Activated T-cell treated with anti-CD3 and anti-CD28 coated beads, Interleukin-2, amount 50 U/mL, for 4 hours (primary cell): Measurements from ENCODE around the gene NUP210. TPM values are rescaled to one million over a fixed set of nuclear protein-coding genes. Genes with fewer than 3 reads are reported as not detected.

ENCODE experiments used
- ATAC-seq, 2 donors: fragments of 200-7000 bp; cut with Tn5 transposase; one replicate each; pipeline ENCODE4 v1.10.0; 2021
- DNase-seq: peaks from one replicate; pipeline ENCODE4 v3.0.0-alpha.2; 2020
- H3K27me3 Mint-ChIP-seq: one replicate; pipeline ENCODE4 v1.8.0; 2021; ENCODE audit warnings: low read depth, mixed read lengths
- H3K36me3 Mint-ChIP-seq: one replicate; pipeline ENCODE4 v1.8.0; 2022; ENCODE audit warnings: mixed read lengths; ENCODE audit not compliant: insufficient read depth
- H3K4me1 Mint-ChIP-seq: one replicate; pipeline ENCODE4 v1.8.0; 2021; ENCODE audit warnings: low read depth, mixed read lengths
- H3K4me3 Mint-ChIP-seq: one replicate; pipeline ENCODE4 v1.8.0; 2021; ENCODE audit warnings: mild to moderate bottlenecking, moderate library complexity, mixed read lengths
- H3K9me3 Mint-ChIP-seq: one replicate; pipeline ENCODE4 v1.8.0; 2021; ENCODE audit warnings: mixed read lengths
- total RNA-seq, 3 donors: library from RNA; stranded (reverse); gene quantifications; one replicate each; pipeline ENCODE4 v1.2.1, GENCODE V29; 2021

NUP210 gene
- total RNA-seq, 3 donors from 2014 or later, result 80.3 to 83.4 (median 82.0) TPM

GRCh38 chr3:13332740-13333139 lies 87.4 kb downstream of the NUP210 start:
- H3K4me3 Mint-ChIP-seq, result no peak overlapping the region
- H3K36me3 Mint-ChIP-seq, result peaks cover 35% of the 10 kb centered on the region
- ATAC-seq (no peak), DNase-seq (no peak)
- H3K9me3 Mint-ChIP-seq, result no peaks in the 10 kb centered on the region
- H3K27me3 Mint-ChIP-seq, result no peaks in the 10 kb centered on the region
- peaks cover 5% of the 10 kb centered on the region for H3K4me1 Mint-ChIP-seq

DNA sequence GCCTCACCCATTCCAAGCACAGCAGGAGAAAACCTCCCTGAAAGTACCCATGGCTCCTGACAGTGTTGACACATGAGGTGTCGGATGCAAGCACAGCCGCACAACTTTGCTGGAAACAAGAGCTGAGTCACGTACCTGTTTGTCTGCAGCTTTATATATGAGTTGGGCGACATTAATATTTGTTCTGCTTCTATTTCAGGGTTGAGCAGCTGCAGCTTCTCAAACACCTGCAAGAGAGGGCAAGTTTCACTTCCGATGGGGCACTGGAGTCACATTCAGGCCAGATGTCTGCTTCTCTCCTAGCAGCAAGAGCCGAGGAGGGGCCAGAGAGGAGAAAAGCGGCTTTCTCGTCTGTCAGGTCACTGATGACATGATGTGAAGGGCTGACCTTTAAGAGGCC lies 88.0 kb downstream of the NUP210 start:
- Mint-ChIP-seq H3K4me3 (no peak overlapping the region), H3K4me1 (peaks cover under 1% of the 10 kb centered on the region), H3K9me3 (no peaks in the 10 kb centered on the region), H3K36me3 (peaks cover 33% of the 10 kb centered on the region), H3K27me3 (no peaks in the 10 kb centered on the region)
- no peak for ATAC-seq
- DNase-seq, result no peak

DNA sequence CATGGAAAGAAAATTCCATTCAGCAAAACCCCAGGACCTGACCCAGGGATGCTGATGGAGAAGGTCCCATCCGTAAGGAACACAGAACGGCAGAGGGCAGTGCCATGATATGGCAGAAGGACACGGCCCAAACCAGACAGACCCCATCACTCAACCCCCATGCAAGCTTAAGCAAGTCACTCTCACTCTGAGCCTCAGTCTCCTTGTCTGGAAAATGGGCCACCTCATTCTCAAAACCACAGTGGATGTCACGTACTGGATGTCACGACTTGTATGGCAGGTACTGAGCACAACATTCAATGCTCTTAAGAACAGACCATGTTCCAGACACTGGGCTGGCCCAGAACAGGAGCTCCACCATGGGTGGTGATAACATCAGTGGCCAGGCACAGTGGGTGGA lies 90.4 kb downstream of the NUP210 start:
- Mint-ChIP-seq H3K4me1 (no peaks in the 10 kb centered on the region), H3K36me3 (peaks cover 41% of the 10 kb centered on the region)

GRCh38 chr3:13325892-13326443 lies 94.2 kb downstream of the NUP210 start:
- no peaks in the 10 kb centered on the region for H3K9me3 Mint-ChIP-seq

More for the DNA sequence above, 90.4 kb downstream of the NUP210 start:
- DNase-seq, result no peak
- Mint-ChIP-seq H3K9me3 (no peaks in the 10 kb centered on the region), H3K27me3 (no peaks in the 10 kb centered on the region), H3K4me3 (no peak overlapping the region)
- no peak for ATAC-seq

DNA sequence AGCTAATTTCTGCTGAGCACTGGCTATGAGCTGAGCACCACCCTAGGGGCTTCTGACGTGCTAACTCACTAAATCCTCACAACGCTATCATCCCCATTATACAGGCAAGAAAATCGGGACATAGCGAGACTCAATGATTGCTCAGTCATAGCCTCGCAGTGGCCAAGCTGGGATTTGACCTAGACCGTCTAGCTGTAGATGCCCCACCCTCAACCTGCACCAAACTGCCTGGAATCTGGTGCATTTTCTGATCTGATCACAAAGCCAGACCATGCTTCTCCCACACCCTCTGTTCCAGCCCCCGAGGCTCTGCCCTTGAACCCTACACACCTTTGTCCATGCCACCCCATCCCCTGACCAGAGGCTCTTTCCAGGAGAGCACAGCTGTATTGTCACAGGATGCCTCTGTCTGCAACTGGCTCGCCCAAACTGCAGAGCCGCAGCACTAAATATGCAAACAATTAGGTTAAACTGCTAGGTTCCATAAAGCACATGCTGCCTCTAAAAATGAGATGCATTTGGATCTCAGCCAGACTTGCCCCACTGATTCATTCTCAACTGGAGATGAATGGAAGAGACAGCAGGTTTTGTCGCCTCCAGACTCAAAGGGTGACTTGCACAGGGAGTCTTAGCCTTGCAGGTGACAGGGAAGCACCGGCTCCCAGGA lies 95.2 kb downstream of the NUP210 start:
- Mint-ChIP-seq H3K36me3 (peaks cover 45% of the 10 kb centered on the region), H3K27me3 (no peaks in the 10 kb centered on the region), H3K4me1 (no peaks in the 10 kb centered on the region), H3K9me3 (no peaks in the 10 kb centered on the region), H3K4me3 (no peak overlapping the region)
- DNase-seq (no peak), ATAC-seq (no peak)

More at GRCh38 chr3:13325892-13326443, 94.2 kb downstream of the NUP210 start:
- no peak overlapping the region for H3K4me3 Mint-ChIP-seq
- no peaks in the 10 kb centered on the region for H3K27me3 Mint-ChIP-seq
- H3K36me3 Mint-ChIP-seq, result peaks cover 46% of the 10 kb centered on the region
- ATAC-seq (no peak), DNase-seq (no peak)
- no peaks in the 10 kb centered on the region for H3K4me1 Mint-ChIP-seq

- Mint-ChIP-seq H3K27me3 (no peaks in the 10 kb centered on the region), H3K36me3 (peaks cover 41% of the 10 kb centered on the region), H3K4me3 (no peak overlapping the region), H3K4me1 (no peaks in the 10 kb centered on the region), H3K9me3 (no peaks in the 10 kb centered on the region)
- DNase-seq (no peak), ATAC-seq (no peak)
Observed at GRCh38 chr3:13323822-13324221, 96.3 kb downstream of the NUP210 start.

- H3K9me3 Mint-ChIP-seq, result no peaks in the 10 kb centered on the region
- peaks cover 45% of the 10 kb centered on the region for H3K36me3 Mint-ChIP-seq
- no peak for DNase-seq
- no peaks in the 10 kb centered on the region for H3K27me3 Mint-ChIP-seq
- no peak for ATAC-seq
- H3K4me3 Mint-ChIP-seq, result no peak overlapping the region
- no peaks in the 10 kb centered on the region for H3K4me1 Mint-ChIP-seq
Observed at GRCh38 chr3:13322324-13322723, 97.8 kb downstream of the NUP210 start.

- H3K4me1 Mint-ChIP-seq, result no peaks in the 10 kb centered on the region
- H3K36me3 Mint-ChIP-seq, result peaks cover 42% of the 10 kb centered on the region
- DNase-seq, result no peak
- H3K27me3 Mint-ChIP-seq, result no peaks in the 10 kb centered on the region
- H3K4me3 Mint-ChIP-seq, result no peak overlapping the region
- ATAC-seq, result no peak
- no peaks in the 10 kb centered on the region for H3K9me3 Mint-ChIP-seq
Observed at GRCh38 chr3:13319564-13320220, 100.4 kb downstream of the NUP210 start.

GRCh38 chr3:13318626-13319470 lies 101.3 kb downstream of the NUP210 start:
- H3K4me1 Mint-ChIP-seq, result no peaks in the 10 kb centered on the region
- ATAC-seq (no peak), DNase-seq (no peak)
- peaks cover 42% of the 10 kb centered on the region for H3K36me3 Mint-ChIP-seq
- no peaks in the 10 kb centered on the region for H3K27me3 Mint-ChIP-seq
- no peaks in the 10 kb centered on the region for H3K9me3 Mint-ChIP-seq
- no peak overlapping the region for H3K4me3 Mint-ChIP-seq

DNA sequence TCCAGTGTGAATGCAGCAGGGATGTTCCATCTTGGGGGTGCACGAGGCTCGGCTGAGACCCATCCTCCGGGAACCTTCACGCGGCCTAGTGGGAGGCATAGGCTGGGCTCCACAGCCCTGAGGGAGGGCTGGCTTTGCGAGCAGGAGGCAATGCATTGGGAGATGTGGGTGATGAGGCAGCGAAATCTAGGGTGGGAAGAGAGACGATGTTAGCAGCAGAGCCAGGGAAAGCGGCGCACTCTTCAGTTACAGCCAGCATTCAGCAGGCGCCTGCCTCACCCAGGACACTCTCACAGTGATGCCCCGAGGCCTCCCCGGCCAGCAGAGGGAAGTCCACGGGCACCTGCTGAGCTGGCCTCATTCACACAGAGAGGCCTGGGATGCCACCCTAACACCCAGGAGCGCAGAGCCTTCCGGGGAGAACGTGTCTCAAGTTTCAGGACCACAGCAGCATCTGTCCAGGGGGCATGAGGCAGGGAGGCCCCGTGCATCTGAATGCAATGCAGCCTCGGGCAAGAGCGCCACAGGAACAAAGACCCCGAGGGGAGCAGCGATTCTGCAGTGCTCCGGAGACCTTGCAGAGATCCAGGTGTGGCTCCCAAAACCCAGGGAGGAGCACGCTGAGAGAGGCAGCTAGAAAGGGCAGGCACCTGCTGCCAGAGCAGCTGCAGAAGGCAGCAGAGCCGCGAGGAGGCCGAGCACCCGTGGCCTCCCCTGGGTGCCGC lies 102.4 kb downstream of the NUP210 start:
- H3K4me3 Mint-ChIP-seq, result no peak overlapping the region
- peaks cover 38% of the 10 kb centered on the region for H3K36me3 Mint-ChIP-seq
- no peaks in the 10 kb centered on the region for H3K9me3 Mint-ChIP-seq
- no peak for DNase-seq
- no peak for ATAC-seq
- H3K27me3 Mint-ChIP-seq, result no peaks in the 10 kb centered on the region
- H3K4me1 Mint-ChIP-seq, result no peaks in the 10 kb centered on the region

DNA sequence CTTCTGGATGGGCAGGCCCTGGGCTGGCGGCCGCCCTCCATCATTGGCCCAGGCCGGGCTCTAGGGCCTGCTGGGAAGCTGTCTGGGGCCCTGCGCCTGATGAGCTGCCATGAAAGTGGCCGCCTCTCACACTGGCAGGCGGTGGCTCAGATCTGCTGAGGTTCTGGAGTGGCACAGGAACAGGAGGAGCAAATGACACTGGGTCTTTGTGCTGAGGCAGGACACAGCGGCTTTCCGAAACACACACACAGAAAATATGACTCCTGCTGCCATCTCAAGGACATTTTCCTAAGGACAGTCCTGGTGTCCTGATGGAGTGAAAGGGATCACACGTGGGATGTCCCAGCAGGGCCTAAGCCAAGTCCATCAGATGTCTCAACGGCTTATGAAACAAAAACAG lies 103.5 kb downstream of the NUP210 start:
- DNase-seq (no peak), ATAC-seq (no peak)
- no peaks in the 10 kb centered on the region for H3K9me3 Mint-ChIP-seq
- H3K27me3 Mint-ChIP-seq, result no peaks in the 10 kb centered on the region
- H3K4me3 Mint-ChIP-seq, result no peak overlapping the region
- peaks cover 29% of the 10 kb centered on the region for H3K36me3 Mint-ChIP-seq
- H3K4me1 Mint-ChIP-seq, result no peaks in the 10 kb centered on the region

GRCh38 chr3:13314877-13315276 lies 105.2 kb downstream of the NUP210 start:
- Mint-ChIP-seq H3K36me3 (peaks cover 29% of the 10 kb centered on the region), H3K4me3 (no peak overlapping the region), H3K27me3 (no peaks in the 10 kb centered on the region), H3K4me1 (no peaks in the 10 kb centered on the region), H3K9me3 (no peaks in the 10 kb centered on the region)
- DNase-seq (no peak), ATAC-seq (no peak)

- H3K36me3 Mint-ChIP-seq, result peaks cover 27% of the 10 kb centered on the region
- no peaks in the 10 kb centered on the region for H3K27me3 Mint-ChIP-seq
- ATAC-seq (no peak), DNase-seq (no peak)
- no peak overlapping the region for H3K4me3 Mint-ChIP-seq
- H3K4me1 Mint-ChIP-seq, result no peaks in the 10 kb centered on the region
- no peaks in the 10 kb centered on the region for H3K9me3 Mint-ChIP-seq
Observed at GRCh38 chr3:13313813-13314212, 106.3 kb downstream of the NUP210 start.

DNA sequence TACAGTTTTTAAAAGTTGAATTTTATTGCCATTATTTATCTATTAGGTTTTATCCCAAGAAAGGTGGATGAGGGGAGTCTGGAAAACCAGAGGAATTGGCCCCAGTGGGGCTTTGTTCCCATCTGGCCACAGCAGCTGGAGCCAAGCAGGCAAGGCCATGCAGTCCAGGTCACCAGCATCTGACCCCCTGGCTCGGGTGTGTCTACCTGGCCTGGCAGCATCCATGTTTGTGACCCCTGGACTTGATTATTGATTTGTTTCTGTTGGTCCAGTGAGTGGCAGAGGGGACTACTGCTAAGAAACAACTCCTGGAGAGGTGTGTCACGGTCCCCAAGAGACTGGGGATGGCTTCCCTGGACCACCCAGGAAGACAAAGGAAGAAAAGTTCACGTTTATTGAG lies 111.1 kb downstream of the NUP210 start:
- no peak overlapping the region for H3K4me3 Mint-ChIP-seq
- no peak for ATAC-seq
- no peaks in the 10 kb centered on the region for H3K4me1 Mint-ChIP-seq
- no peaks in the 10 kb centered on the region for H3K27me3 Mint-ChIP-seq
- no peak for DNase-seq
- no peaks in the 10 kb centered on the region for H3K9me3 Mint-ChIP-seq
- no peaks in the 10 kb centered on the region for H3K36me3 Mint-ChIP-seq
